Activated CD4-positive, alpha-beta memory T cell treated with anti-CD3 and anti-CD28 coated beads, Interleukin-2, amount 10 ng/mL, durations not matched to agents 7 days and 5 days (primary cell): ENCODE measurements around the gene CEP55. TPM values are rescaled to one million over a fixed set of nuclear protein-coding genes. Genes with fewer than 3 reads are reported as not detected.

ENCODE experiments used
- CTCF ChIA-PET: fragments of 350-600 bp; sonication (Branson Sonifier 250); formaldehyde crosslinking; loops from one replicate; lab custom pipeline; 2021; ENCODE audit warnings: antibody characterized with exemption, inconsistent platforms; lab: Charles Lee
- POLR2A ChIA-PET: fragments of 350-600 bp; sonication (Branson Sonifier 250); formaldehyde crosslinking; loops from one replicate; lab custom pipeline; 2021; ENCODE audit warnings: antibody characterized with exemption; lab: Charles Lee
- DNase-seq: peaks from one replicate; pipeline ENCODE4 v3.0.0-alpha.2; 2020
- H3K27ac Mint-ChIP-seq: one replicate; pipeline ENCODE4 v1.8.0; 2021; ENCODE audit warnings: mild to moderate bottlenecking, mixed read lengths
- H3K27me3 Mint-ChIP-seq: one replicate; pipeline ENCODE4 v1.8.0; 2021; ENCODE audit warnings: mixed read lengths
- H3K36me3 Mint-ChIP-seq: one replicate; pipeline ENCODE4 v1.8.0; 2021; ENCODE audit warnings: low read depth, mixed read lengths
- H3K4me1 Mint-ChIP-seq: one replicate; pipeline ENCODE4 v1.8.0; 2021; ENCODE audit warnings: mixed read lengths
- H3K4me3 Mint-ChIP-seq: one replicate; pipeline ENCODE4 v1.8.0; 2021; ENCODE audit warnings: mild to moderate bottlenecking, mixed read lengths
- H3K9me3 Mint-ChIP-seq: one replicate; pipeline ENCODE4 v1.8.0; 2021; ENCODE audit warnings: mixed read lengths
- total RNA-seq, 2 experiments: library from RNA; stranded (reverse); gene quantifications; one replicate each; pipeline ENCODE4 v1.2.3, GENCODE V29; 2021

Gene CEP55
- total RNA-seq, 2 experiments from 2014 or later = 82.5 to 84.6 TPM

GRCh38 chr10:93554316-93554663, 57.9 kb downstream of the CEP55 start:
- POLR2A ChIA-PET = no interaction called here
- Mint-ChIP-seq H3K36me3 (no peaks in the 10 kb centered on the region), H3K4me1 (peaks cover 3% of the 10 kb centered on the region)

DNA sequence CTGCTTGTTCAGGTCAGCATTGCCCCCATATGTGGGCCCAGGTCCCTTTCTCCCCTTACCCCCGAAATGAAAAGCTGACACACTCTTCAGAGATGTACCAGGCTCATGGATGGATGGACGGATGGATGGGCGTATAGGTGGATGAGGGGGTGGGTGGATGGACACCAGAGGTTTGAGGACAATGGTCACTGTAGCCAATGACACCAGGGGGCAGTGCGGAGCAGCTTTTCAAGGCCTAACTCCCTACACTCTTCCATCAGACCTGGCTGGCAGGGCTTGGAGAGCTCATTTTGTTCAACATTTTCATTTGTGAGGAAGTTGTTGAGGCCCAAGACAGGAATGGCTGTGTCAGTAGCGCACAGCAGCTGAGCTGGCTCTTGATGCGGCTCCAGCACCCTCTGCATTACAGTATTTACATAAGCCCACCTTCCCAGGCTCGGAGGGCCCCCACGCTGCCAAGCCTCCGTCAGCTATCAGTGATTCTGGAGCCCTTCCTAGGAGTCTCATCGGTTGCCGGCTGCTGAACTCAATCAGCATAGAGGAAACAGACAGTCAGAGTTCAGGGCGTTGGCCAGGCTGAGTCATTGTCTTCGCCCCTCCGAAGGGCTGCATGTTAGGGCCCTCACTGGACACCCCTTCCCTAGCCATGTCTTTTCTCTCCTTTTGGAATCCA, 58.5 kb downstream of the CEP55 start:
- peaks cover 6% of the 10 kb centered on the region for H3K27me3 Mint-ChIP-seq
- POLR2A ChIA-PET = no interaction called here
- peaks cover 3% of the 10 kb centered on the region for H3K4me1 Mint-ChIP-seq
- CTCF ChIA-PET = interaction anchor here (0.5 to 1.7 kb wide), 16 partner anchors 9 to 889 kb away, joined by 3 to 16 read pairs (median 4); partner anchors contain the start of genes FFAR4 and FRA10AC1
- DNase-seq = peak; percentile 51
- H3K4me3 Mint-ChIP-seq = no peak overlapping the region
- no peaks in the 10 kb centered on the region for H3K36me3 Mint-ChIP-seq
- H3K9me3 Mint-ChIP-seq = no peaks in the 10 kb centered on the region
- H3K27ac Mint-ChIP-seq = no peak overlapping the region

More at GRCh38 chr10:93554316-93554663, 57.9 kb downstream of the CEP55 start:
- Mint-ChIP-seq H3K27me3 (peaks cover 3% of the 10 kb centered on the region), H3K9me3 (no peaks in the 10 kb centered on the region), H3K27ac (no peak overlapping the region), H3K4me3 (no peak overlapping the region)
- no peak for DNase-seq
- CTCF ChIA-PET = interaction anchor here (0.9 to 1.7 kb wide), 11 partner anchors 8 to 367 kb away, joined by 3 to 16 read pairs (median 4); partner anchors contain the start of gene FRA10AC1

GRCh38 chr10:93559490-93559889, 63.1 kb downstream of the CEP55 start:
- ChIA-PET POLR2A (no interaction called here), CTCF (no interaction called here)
- Mint-ChIP-seq H3K4me1 (peaks cover 3% of the 10 kb centered on the region), H3K27ac (no peak overlapping the region), H3K27me3 (peaks cover 10% of the 10 kb centered on the region), H3K36me3 (no peaks in the 10 kb centered on the region), H3K9me3 (no peaks in the 10 kb centered on the region), H3K4me3 (no peak overlapping the region)
- no peak for DNase-seq

DNA sequence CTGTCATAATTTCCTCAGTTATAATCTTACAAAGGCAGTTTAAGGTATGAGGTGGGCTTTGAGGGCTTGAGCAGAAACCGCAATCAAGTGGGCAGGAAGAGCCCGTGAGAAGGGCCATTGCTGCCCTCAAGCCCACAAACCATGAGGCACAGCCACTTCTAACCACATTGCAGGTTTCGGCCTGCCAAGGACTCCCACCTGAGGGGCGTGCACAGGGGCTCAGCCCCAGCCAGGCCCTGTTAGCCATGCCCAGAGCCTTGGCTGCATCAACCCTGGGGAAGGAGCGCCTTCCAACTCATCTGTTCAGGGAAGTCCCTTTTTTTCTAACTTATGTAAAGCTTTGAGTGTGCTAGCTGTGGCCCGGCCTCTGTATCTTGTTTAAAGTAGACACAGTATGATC, 64.1 kb downstream of the CEP55 start:
- H3K36me3 Mint-ChIP-seq = no peaks in the 10 kb centered on the region
- peaks cover 3% of the 10 kb centered on the region for H3K4me1 Mint-ChIP-seq
- no peak overlapping the region for H3K4me3 Mint-ChIP-seq
- DNase-seq = no peak
- POLR2A ChIA-PET = no interaction called here
- H3K27me3 Mint-ChIP-seq = peaks cover 18% of the 10 kb centered on the region
- H3K27ac Mint-ChIP-seq = no peak overlapping the region
- CTCF ChIA-PET = no interaction called here
- H3K9me3 Mint-ChIP-seq = no peaks in the 10 kb centered on the region

DNA sequence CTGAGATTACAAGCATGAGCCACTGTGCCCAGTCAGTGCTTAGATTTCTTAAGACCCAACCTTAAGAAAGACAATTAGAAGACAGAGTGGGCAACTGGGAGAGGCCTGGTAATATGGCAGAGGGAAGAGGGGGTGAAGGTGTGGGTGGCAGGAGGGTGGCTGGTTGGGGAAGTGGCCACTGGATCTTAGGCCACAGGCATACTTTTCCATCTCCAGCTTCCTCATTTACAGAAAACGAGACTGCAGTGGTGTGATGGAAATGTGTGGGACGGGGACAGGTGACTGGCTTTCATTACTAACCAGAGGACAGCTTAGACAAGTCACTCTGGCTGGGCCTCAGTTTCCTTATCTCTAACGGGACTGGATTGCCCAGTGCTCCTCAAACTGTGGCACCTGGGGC, 69.0 kb downstream of the CEP55 start:
- Mint-ChIP-seq H3K4me1 (peaks cover 1% of the 10 kb centered on the region), H3K9me3 (no peaks in the 10 kb centered on the region), H3K4me3 (no peak overlapping the region), H3K36me3 (no peaks in the 10 kb centered on the region), H3K27me3 (peaks cover 54% of the 10 kb centered on the region), H3K27ac (no peak overlapping the region)
- no peak for DNase-seq
- ChIA-PET CTCF (interaction anchor here (0.6 to 1.3 kb wide), 2 partner anchors 10 to 437 kb away, joined by 3 read pairs; no protein-coding TSS in a partner anchor), POLR2A (no interaction called here)

GRCh38 chr10:93566435-93567276, 70.2 kb downstream of the CEP55 start, which contains the start of gene FFAR4:
Gene FFAR4, plus strand, starts transcription at chr10:93566665. Its CDS starts 56 bp downstream, at chr10:93566721.
- DNase-seq = no peak
- H3K9me3 Mint-ChIP-seq = no peaks in the 10 kb centered on the region
- CTCF ChIA-PET = interaction anchor here (1.3 kb wide), 1 partner anchor 12 kb away, joined by 3 read pairs; no protein-coding TSS in a partner anchor
- no peak within 1 kb of the TSS for H3K27ac Mint-ChIP-seq
- no peaks in the 10 kb centered on the region for H3K36me3 Mint-ChIP-seq
- peaks cover 1% of the 10 kb centered on the region for H3K4me1 Mint-ChIP-seq
- POLR2A ChIA-PET = no interaction called here
- H3K4me3 Mint-ChIP-seq = no peak within 1 kb of the TSS
- peaks cover 65% of the 10 kb centered on the region for H3K27me3 Mint-ChIP-seq

DNA sequence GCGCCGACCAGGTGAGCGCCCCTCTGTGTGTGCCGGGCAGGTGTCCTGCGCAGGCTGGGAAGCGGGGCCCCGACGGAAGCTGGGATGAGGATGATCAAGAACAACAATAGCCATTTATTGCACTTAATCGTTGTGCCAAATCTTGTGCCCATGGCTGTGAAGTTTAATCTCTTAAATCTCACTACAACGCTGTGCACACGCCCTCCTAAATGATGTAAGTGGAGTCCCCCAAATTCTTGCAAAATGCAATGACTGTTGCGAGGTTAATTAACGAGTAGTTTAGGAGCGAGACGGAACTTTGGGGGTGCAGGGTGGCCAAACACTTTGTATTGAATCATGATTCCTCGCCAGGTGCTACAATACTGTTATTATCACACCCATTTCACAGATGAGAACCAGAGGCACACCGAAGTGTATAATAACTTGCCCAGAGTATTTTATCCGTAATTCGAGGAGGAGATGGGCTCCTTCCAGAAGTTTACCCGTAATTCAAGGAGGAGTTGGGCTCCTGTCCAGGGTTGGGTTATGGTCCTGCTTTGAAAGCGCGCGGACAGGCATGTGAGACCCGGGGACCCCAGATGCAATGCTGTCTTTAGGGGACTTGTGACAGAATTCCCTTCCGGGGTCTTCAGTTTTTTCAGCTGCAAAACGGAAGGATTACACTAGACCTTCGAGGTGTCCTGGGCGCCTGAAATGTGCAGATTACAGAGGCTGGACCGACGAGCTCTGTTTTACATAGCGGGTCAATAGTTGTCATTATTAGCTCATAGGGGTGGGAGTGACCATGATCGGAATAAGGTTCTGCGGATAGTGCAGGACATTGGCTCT, 71.1 kb downstream of the CEP55 start:
- H3K4me1 Mint-ChIP-seq = peaks cover 1% of the 10 kb centered on the region
- CTCF ChIA-PET = no interaction called here
- DNase-seq = no peak
- H3K4me3 Mint-ChIP-seq = no peak overlapping the region
- peaks cover 73% of the 10 kb centered on the region for H3K27me3 Mint-ChIP-seq
- no peak overlapping the region for H3K27ac Mint-ChIP-seq
- no peaks in the 10 kb centered on the region for H3K36me3 Mint-ChIP-seq
- no peaks in the 10 kb centered on the region for H3K9me3 Mint-ChIP-seq
- POLR2A ChIA-PET = no interaction called here

DNA sequence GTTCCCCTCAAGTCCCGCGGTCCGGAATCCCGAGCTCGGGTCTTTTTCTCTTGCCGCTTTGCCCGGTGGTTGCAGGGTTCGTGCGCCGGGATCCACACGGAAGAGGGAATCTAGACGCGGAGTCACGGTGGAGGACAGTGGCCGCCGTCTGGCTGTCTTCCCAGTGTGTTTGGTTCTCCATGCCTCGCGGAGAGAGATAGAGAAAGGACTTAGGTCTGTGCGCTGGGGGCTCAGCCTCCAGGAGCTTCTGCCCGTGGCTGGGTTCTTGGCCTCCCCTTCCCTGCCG, 71.6 kb downstream of the CEP55 start:
- DNase-seq = no peak
- no peak overlapping the region for H3K27ac Mint-ChIP-seq
- peaks cover 75% of the 10 kb centered on the region for H3K27me3 Mint-ChIP-seq
- no peak overlapping the region for H3K4me3 Mint-ChIP-seq
- H3K36me3 Mint-ChIP-seq = no peaks in the 10 kb centered on the region
- ChIA-PET POLR2A (no interaction called here), CTCF (no interaction called here)
- H3K4me1 Mint-ChIP-seq = peaks cover 2% of the 10 kb centered on the region
- no peaks in the 10 kb centered on the region for H3K9me3 Mint-ChIP-seq

DNA sequence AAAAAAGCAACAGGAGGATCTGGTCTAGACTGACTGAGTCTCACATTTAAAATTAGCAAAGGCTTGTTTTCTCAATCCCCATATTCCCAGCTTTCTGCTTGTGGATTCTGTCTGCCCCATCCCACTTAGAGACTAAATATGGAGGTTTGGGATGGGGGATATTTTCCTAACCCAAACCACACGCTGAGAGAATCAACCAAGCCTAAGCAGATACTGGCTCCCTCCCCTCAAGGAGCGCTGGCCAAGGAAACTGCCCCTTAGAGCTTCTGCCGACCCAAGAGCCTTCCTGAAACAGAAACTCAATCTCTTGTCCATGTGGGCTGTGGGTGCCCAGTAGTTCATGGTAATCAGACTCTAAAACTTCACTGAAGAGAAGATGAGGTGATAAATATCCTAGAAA, 74.0 kb downstream of the CEP55 start:
- peaks cover 79% of the 10 kb centered on the region for H3K27me3 Mint-ChIP-seq

DNA sequence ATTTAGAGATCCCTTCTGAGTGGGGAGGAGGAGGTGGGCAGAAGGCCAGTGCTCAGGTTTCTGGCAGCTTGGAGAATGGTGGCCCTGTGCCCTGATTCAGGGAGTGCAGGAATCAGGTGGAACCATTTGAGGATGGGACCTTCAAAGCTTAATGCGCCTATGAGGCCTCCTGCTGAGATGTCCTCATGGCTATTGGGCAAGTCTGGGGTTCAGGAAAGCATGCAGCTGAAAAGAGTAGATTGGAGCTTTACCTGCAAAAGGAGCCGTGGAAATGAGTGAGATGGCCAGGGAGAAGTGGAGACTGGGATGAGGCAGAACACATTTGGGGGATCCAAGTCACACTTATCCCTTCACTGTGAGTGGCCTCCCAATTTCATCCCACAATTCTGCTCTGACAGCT, 76.2 kb downstream of the CEP55 start:
- peaks cover 8% of the 10 kb centered on the region for H3K4me1 Mint-ChIP-seq
- H3K4me3 Mint-ChIP-seq = no peak overlapping the region
- no peak for DNase-seq
- no peaks in the 10 kb centered on the region for H3K36me3 Mint-ChIP-seq
- CTCF ChIA-PET = no interaction called here
- no peaks in the 10 kb centered on the region for H3K9me3 Mint-ChIP-seq
- POLR2A ChIA-PET = no interaction called here
- H3K27ac Mint-ChIP-seq = no peak overlapping the region
- peaks cover 65% of the 10 kb centered on the region for H3K27me3 Mint-ChIP-seq

More for the DNA sequence above, 74.0 kb downstream of the CEP55 start:
- ChIA-PET POLR2A (no interaction called here), CTCF (no interaction called here)
- Mint-ChIP-seq H3K36me3 (no peaks in the 10 kb centered on the region), H3K9me3 (no peaks in the 10 kb centered on the region), H3K4me1 (peaks cover 10% of the 10 kb centered on the region), H3K27ac (no peak overlapping the region), H3K4me3 (no peak overlapping the region)
- DNase-seq = no peak

GRCh38 chr10:93573051-93573909, 76.9 kb downstream of the CEP55 start:
- no peaks in the 10 kb centered on the region for H3K36me3 Mint-ChIP-seq
- POLR2A ChIA-PET = no interaction called here
- no peak for DNase-seq
- H3K4me1 Mint-ChIP-seq = peaks cover 8% of the 10 kb centered on the region
- no peaks in the 10 kb centered on the region for H3K9me3 Mint-ChIP-seq
- H3K27ac Mint-ChIP-seq = no peak overlapping the region
- CTCF ChIA-PET = no interaction called here
- H3K27me3 Mint-ChIP-seq = peaks cover 58% of the 10 kb centered on the region
- H3K4me3 Mint-ChIP-seq = no peak overlapping the region

DNA sequence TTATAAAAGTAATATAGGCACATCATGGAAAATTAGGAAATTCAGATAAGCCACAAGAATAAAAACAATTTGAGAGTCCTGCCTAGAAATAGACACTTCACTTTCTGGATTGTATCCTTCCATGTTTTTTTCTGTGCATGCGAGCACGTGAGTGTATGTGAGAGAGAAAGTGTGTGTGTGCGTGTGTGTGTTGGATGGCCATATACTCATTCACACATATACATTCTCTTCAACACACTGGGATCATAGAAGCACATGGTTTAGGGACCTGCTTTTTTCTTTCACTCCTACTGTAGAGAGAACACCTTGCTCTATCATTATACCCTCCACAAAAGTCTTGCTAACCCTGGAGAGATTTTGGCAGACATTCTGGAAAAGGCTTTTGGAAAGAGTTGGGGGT, 77.5 kb downstream of the CEP55 start:
- DNase-seq = no peak
- no peak overlapping the region for H3K4me3 Mint-ChIP-seq
- CTCF ChIA-PET = no interaction called here
- H3K36me3 Mint-ChIP-seq = no peaks in the 10 kb centered on the region
- H3K27ac Mint-ChIP-seq = no peak overlapping the region
- H3K4me1 Mint-ChIP-seq = peaks cover 8% of the 10 kb centered on the region
- peaks cover 54% of the 10 kb centered on the region for H3K27me3 Mint-ChIP-seq
- no peaks in the 10 kb centered on the region for H3K9me3 Mint-ChIP-seq
- POLR2A ChIA-PET = no interaction called here
